CD4-positive, alpha-beta T cell treated with Interleukin-6 for 4 hours (primary cell): ENCODE measurements around the gene MCM3.

Source experiments
- DNase-seq: peaks from one replicate; pipeline ENCODE4 v3.0.0-alpha.2; 2020; ENCODE audit warnings: mixed read lengths

MCM3 gene

DNA sequence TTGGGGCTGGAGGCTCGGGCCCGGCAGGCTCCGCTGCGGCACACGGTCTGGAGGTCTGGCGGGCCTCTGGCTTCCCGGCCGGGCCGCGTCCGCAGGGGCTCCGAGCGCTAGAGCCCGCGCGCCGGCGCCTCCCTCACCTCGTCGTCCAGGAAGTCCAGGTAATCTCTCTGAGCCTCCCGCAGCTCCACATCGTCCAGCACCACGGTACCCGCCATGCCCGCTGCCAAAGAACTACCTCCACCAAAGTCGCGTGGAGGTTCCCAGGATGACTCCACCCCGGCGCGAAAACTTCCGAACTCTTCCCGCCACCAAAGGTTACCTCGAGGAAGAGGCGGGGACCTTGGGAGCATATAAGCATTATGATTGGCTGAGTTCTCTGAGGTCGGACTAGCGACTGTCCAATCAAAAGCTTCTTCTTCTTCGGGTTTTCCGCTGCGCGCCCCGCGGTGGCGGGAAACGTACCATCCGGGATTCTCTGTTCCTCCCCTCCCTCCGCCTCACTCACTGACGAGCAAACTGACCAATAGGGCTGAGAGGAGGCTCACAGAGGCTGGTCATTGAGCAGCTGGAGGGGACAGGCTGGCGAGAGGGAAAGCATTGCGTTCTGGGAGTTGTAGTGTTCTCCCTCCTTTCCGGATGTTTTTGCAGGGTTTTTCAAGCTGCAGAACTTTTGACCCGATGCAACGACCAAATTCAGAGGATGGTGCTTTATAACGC is at the start of gene MCM3:
Gene MCM3, minus strand, starts transcription at position 283 of the 717 bp plus-strand sequence. Its CDS starts 68 bp downstream, at position 215.
- DNase-seq, result peak; percentile 95

DNA sequence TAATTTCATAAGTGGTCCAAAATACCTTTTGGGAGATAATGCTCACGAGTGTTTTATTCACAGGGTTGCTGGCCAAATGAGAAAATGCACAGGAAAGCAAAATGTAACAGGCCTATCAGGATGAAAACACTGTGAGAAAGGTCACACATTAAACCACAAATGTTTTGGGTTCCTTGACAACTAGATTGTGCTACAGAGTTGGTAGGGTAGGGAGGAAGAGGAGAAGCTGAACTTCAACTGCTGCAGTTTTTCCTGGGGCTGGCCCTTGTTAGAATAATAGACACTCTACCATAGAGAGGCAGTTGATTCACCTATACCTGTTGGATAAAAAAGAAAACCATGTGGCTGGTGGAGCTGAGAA is 49.3 kb upstream of the MCM3 start:
- peak; percentile 30 for DNase-seq

DNA sequence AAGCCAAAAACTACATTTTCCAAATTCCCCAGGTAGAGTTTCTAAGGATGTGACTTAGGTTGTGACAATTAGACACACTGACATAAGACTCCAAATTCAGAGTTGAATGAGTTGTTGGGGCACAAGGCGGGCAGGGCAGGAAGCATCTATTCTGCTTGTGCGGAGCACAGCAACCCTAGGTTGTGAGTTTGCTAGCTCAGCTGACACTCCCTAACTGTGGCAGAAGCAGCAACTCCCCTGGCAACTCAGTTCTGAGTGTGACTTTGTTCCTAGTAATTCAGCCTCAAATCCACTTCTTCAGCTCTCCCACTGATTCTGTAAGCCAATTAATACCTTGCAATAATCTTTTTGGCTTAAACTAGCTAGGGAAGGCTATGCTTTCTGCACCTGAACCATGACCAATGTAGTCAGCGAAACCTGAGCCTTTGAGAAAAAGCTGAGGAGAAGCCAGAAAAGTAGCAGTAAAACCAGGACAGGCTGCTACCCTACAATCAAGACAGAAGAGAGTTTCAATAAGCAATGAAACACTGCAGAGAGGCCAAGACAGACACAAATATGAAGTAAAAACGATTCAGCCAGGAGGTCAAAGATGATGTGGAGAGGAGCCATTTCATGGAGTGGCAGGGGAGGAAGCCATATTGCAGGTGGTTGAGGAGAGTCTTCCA is 47.4 kb upstream of the MCM3 start:
- peak; percentile 37 for DNase-seq

DNA sequence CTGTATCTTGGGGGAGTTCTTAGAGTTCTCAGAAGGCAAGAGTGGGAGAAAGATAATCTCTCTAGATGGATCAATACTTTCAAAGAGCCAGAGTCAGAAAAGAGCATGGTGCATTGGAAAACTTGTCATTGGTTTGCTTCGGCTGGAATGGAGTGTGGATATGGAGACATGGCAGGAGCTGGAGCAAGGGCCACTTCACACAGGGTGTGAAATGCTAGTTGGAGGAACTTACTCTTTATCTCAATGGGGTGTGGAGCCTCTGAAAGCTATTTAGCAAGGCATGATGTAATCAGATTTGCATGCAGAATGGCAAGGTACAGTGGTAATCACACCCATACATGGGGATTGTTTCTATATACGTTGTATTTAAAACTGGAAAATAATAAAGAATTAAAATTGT is 45.9 kb upstream of the MCM3 start:
- DNase-seq, result no peak

DNA sequence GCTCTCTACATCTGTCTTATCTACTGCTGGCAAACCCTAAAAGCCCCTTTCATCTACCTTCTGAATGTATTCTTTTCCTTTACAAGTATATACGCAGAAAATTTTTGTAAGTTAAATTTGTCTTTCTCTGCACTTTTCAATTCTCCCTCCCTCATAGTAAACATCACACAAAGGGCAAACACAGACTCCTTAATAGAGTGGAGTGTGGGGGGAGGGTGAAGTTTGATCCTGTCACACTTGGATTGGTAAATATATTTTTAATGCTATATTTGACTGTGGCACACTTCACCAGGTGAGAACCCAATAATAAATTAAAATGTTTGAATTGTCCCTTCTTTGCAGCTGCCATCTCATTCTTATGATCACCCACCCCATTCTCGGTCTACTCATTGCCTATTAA is 44.2 kb upstream of the MCM3 start:
- no peak for DNase-seq

DNA sequence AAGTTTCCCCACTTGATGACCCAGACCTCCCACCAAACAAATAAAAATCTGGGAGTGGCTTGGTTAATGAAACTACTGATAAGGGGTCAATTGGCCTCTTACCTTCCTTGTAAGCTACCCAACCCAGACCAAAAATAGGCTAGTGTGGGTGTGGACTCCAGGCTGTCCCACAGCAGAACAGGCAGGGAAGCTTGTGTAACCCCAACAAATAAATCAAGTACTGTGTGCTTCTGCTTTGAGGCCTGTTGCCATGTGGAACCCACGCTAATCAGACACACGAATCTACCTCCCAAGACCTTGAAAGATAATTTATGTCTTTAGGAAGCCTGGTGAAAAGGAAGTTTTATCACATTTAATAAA is 43.7 kb upstream of the MCM3 start:
- DNase-seq, result no peak

DNA sequence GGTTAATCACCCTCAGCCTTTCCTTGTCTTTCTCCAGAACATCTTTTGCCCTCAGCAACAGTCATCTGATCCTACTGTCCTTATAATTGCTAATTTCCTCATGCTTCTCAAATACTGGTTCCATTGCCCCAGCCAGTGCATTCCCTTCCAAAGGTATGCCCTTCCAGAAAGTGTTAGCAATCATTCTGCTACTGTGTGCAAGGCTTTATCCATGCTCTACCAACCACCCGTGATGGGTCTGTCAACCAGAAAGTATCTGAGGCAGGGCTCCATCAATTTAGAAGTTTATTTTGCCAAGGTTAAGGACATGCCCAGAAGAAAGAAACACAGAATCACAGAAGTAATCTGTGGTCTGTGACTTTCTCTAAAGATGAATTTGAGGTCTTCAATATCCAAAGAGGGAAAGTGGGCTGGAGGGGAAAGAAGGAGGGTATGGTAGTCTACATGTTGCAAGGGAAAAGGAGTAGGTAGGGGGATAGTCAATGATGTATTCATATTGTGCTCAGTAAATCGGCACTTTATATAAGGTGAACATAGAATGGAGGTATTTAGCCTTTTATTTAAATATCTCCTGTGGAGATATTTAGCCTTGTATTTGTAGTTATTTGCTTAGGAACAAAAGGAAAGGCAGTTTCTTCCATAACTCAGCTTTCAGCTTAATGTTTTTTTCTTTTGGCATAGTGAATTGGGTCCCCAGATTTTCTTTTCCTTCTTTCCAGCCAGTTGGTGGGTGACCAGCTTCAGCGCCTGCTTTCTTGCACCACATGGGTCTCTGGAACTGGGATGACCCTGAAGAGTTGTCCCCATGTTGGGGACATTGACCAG is 42.2 kb upstream of the MCM3 start:
- DNase-seq, result no peak

DNA sequence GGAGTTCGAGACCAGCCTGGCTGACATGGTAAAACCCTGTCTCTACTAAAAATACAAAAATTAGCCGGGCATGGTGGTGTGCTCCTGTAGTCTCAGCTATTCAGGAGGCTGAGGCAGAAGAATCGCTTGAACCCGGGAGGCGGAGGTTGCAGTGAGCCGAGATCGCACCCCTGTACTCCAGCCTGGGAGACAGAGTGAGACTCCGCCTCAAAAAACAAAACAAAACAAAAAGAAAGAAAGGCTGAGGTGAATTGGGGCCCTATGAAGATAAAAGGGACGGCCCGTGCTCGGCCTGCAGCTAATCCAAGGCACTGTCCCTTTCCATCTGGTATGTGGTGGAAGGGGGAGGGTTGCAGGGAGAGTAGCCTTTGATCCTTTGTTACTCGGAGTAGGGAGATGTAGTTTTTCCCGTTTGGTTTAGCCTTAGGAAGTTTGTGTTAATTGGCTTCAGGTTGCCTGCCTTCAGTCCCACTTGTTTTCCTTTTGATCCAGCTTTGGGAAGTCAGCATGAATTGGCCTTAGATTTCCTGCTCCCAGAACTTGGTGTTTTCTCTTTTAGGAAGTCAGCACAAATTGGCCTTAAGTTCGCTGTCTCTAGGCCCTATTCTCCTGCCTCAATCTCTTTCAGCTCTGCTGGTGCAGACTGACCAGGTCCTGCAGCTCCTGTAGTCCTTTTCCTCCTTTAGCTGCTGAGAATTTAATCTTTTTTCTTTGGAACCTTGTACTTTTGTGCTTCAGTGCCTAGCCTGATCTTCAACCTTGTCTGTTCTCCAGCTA is 41.3 kb upstream of the MCM3 start:
- no peak for DNase-seq

DNA sequence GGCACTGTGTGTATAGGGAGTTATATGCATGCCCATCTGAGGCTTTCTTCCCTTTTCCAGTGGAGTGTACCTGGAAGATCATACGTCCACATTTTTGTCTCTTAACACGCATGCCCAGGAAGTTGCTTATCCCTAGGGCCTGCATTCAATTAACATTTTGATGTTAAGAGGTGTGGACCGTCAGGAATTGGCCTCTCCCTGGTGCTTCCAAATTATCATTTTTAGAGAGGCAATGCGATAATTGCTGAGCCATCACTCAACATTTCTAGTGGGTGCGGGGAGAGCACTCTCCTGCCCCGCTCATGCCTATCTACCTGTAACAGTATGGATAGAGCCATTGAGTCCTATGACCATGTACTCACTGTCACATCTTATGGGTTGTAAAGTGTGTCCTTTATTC is 39.6 kb upstream of the MCM3 start:
- no peak for DNase-seq

DNA sequence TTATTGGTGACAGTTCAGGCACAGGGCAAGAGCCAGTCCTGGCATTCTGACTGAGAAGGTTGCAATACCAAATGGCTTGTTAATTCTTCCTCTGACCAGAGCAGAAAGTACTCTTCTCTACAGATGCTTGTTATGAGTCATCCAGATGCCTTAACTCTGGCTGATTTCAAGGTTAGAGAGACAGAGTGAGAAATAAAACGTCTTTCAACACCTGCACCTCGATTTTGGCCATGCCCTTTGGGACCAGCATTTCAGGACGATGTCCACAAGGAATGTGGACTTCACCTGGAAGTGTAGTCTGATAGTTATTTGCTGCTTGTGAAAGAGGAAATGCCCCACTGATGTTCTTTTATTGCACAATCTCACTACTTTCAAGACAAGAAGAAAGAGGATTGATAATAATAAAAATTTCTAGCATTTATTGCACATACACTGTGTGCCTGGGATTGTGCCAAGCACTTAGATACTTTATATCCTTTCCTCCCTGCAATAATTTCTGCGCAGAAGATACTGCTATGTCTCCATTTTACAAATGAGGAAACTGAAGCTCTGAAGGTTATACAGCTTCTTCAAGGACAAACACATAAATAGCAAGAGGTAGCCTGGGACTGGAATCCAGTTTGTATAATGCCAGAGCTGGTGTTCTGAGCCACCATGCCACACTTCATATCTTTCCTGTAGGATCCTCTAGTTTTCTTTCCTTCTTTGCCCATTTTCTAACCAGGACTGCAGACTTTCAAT is 33.5 kb upstream of the MCM3 start:
- DNase-seq, result no peak

DNA sequence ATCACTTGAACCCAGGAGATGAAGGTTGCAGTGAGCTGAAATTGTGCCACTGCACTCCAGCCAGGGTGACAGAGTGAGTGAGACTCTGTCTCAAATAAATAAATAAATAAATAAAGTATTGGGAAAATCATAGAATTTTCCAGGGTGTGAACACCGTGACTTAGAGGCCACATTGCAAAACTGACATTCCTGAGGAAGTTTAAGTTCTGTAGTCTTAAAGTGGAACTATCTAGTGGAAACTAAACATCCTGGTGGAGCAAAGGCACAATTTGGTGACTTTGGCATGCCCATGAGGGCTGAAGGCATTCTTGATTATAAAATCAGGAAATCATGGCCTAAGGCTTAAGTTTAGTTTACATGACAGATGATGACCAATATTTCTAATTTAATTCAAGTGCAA is 32.7 kb upstream of the MCM3 start:
- DNase-seq, result no peak

DNA sequence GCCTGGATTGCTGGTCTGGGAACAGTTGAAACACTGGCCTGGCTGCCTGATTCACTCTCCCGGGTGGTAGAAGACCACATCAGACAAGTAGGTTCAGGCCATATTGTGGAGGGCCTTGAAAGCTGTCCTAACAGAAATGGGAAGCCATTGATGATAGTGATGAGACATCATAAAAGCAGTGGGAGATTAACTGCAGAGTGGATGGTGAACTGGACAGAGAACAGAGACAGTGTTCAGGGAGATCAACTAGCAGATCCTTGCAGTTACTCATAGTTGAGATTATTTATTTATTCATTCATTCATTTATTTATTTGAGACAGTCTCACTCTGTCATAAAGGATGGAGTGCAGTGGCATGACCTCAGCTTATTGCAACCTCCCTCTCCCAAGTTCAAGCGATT is 30.2 kb upstream of the MCM3 start:
- no peak for DNase-seq

DNA sequence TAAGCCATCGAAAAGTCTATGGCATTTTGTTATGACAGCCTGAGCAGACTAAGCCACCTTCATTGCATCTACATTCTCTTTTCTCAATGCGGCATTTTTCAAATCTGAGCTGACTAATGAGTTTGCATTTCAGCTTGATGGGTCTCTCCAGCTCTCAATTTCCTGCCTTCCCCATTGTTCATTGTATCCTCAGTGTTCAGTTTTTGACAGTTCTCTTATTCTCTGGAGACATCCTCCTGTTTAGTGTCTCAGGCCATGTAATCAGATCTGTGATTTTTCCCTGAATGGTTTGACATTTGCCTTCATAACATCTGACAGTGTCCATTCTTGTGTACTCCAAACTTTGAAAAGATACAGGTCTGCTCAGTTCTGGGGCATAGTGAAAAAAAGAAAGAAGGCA is 27.9 kb upstream of the MCM3 start:
- DNase-seq, result no peak

DNA sequence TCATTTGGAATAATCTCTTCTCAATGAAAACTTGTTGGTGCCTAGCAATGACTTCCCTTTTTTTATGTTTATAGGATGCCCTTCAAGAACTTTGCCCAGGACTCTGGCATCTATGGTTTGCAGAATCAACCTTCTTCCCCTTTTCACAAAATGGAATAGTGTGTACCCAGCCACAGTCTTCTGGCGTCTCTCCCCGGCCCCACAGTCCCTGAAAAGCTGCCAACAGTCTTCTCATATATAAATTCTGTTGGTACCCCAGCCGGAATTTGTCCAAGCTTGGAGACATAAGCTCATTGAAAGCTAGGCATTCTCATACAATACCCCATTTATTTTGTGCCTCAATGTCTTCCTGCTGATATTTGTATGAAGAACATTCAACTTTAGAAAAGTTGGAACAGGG is 26.4 kb upstream of the MCM3 start:
- no peak for DNase-seq

DNA sequence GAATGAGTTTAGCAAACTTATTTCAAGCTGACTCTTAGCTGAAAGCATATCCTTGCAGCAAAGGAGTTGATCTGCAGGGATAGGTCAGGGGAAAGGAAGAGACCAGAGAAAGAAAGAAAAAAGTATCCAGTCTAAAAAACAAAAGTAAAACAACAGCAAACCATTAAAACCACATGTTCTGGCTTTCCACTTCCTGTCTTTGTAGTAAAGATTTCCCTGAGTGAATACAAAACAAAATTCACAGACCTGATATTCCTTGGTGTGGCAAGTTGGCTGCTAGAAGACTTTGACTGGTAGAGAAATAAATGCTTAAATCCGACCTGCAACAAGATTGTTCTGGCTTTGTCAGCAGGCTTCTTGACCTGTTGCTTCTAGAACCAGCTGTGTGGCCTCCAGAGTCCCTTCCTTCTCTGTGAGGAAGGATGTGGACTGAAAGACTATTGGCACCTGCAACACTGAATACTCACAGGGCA is 23.4 kb upstream of the MCM3 start:
- DNase-seq, result peak; percentile 25

DNA sequence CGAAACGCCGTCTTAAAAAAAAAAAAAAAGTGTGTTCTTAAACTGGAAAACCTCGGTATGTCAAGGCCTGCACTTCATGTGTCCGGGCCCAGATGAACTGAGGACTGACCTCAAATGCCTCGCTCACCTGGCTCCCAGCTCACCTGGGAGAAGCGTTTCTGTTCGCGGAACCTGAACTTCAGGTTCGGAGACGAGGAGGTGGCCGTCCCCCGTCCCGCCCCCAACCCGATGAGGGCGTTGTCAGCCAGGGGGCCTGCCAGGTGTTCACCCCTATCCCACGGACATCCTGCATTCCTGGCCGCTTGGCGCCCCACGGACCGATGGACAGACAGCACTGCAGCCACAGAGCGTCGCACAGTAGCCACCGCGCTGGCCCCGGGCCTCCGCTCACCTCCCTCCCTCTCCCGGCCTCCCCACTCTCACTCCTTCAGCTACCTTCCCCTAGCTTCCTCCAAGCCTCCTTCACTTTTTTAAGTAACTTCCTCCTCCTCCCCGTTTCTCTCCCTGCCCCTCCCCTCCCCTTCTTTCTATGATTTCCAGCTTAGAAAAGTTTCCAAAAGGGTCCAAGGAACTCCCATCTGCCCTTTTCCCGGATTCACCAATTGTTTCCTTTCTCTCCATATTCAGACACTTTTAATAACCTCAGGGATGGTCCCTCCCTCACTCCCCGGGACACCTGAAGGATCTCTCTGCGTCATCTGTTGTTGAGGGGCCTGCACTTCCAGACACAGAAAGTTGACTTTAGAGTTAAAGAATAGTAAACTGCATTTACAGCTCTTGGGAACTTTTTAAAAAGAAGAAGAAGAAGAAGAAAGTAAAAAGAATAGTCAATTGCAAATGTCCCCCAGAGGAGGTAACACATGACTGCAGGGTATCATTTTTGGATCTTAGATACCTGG is 22.7 kb upstream of the MCM3 start:
- DNase-seq, result no peak

DNA sequence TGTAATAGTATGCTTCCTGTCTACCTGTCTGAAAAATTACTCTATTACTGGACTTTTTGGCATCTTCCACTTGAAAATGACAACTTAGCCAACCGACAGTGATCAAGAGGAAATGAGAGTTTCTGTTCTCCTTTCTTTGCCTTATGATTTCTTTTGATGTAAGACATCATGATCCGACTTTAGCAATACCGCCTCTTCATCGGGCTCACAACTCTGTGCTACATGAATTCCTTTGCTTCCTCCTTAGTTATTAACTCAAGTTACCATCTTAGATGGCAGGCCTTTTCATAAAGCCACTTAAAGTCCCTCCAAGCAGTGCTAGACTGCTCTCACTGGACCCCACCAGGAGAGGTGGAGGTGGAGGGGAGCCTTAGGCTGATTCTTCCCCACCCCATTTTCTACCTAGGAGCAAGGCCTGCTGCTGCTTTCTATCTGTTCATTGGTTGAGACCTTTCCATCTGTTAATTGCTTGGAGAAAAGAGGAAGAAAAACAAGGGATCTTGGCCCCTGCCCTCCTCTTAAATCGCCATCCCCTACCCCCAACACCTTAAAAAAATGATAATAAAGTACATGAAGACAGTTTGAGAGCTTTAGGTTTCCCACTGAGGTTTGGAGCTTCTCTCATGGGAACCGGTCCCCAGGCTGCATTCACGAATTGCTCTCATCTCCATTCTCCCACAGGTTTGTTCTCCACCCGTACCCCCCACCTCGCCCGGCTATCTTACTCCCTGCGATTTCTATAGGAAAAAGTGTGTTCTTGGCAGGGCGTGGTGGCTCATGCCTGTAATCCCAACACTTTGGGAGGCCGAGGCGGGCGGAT is 21.6 kb upstream of the MCM3 start:
- peak; percentile 38 for DNase-seq

DNA sequence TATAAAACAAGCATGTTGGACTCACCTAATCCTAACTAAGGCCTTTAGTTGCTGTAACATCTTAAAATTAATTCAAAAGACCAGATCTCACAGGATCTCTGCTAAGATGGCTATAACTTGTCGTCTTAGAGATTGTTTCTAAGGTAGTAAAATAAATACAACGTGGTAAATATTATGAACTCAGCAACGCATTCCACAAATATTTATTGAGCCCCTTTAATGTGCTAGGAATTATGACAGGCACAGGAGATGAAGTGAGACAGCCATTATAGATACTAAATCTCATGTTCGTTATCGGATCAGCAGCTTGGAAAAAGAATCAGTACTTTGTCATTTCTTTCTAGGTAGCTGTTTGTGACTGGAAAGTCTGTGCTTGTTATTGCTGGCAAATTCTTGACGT is 20.9 kb upstream of the MCM3 start:
- DNase-seq, result no peak

DNA sequence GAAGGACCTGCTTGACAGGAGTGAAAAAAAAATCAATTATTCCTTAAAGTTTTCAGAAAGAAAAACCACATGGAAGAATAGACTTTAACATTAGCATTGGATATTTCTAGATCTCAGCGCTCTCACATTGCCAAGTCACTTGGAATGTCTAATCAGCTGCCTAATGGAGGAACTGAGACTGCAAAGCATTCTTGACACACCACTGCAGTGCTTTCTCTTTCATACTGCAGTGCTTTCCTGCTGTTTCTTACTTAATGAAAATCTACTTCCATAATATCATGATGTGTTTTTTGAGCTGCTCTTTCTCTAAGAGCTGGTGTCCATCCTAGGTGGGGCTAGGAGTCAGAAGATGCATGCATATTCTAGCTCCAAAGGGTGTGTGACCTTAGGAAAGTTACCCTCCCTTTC is 20.4 kb upstream of the MCM3 start:
- DNase-seq, result no peak

DNA sequence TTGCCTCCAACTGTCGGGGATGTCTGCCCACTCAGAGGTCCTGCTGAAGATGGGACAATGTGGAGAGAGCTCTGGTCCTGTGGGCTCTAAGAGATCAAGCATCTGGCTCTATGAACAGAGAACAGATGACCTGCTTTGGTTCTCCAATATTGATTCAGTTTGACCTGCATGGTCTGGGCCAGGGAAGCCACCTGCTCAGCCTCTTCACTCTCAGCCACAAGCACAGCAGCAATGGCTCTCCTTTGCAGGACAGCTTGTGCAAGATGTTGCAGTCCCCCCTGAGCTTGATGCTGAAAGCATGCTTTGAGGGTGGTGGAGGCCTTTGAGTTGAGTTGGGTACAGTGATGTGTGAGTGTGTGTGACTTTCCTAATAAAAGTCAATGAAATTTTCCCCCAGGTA is 18.6 kb upstream of the MCM3 start:
- no peak for DNase-seq
